Activated T-cell treated with anti-CD3 and anti-CD28 coated beads for 4 hours (primary cell): ENCODE measurements around the gene GRIP1.
A peak's percentile ranks its signal among the peaks of the same experiment; 100 is the strongest.
"Not testable (repeated sequence)": the region's sequence is repeated elsewhere in the genome, so short reads cannot be mapped to it uniquely, and the experiment has no call there.

Experiments used
- DNase-seq: peaks from one replicate; pipeline ENCODE4 v3.0.0-alpha.2; 2020

GRIP1 gene

GRCh38 chr12:66303316-66303804 lies 375.5 kb downstream of the GRIP1 start:
- not testable (repeated sequence) for DNase-seq

GRCh38 chr12:66302827-66303169 lies 376.1 kb downstream of the GRIP1 start:
- no peak for DNase-seq

GRCh38 chr12:66301944-66302826 lies 376.7 kb downstream of the GRIP1 start, which contains the start of gene HELB:
TSS of gene HELB (plus strand) at chr12:66302493. CDS start at chr12:66302604, 111 bp downstream.
- DNase-seq: peak; percentile 99

GRCh38 chr12:66297923-66298322 lies 381.0 kb downstream of the GRIP1 start:
- no peak for DNase-seq
